Measurements from ENCODE around the gene PDE6D. TPM values are rescaled to one million over a fixed set of nuclear protein-coding genes. Genes with fewer than 3 reads are reported as not detected.

Gene PDE6D
- total and polyA plus RNA-seq, 2 of the 13 experiments (the other 11 are each of a cell fraction or from before 2014, with no cell fraction given) = 14.1 to 23.2 TPM

DNA sequence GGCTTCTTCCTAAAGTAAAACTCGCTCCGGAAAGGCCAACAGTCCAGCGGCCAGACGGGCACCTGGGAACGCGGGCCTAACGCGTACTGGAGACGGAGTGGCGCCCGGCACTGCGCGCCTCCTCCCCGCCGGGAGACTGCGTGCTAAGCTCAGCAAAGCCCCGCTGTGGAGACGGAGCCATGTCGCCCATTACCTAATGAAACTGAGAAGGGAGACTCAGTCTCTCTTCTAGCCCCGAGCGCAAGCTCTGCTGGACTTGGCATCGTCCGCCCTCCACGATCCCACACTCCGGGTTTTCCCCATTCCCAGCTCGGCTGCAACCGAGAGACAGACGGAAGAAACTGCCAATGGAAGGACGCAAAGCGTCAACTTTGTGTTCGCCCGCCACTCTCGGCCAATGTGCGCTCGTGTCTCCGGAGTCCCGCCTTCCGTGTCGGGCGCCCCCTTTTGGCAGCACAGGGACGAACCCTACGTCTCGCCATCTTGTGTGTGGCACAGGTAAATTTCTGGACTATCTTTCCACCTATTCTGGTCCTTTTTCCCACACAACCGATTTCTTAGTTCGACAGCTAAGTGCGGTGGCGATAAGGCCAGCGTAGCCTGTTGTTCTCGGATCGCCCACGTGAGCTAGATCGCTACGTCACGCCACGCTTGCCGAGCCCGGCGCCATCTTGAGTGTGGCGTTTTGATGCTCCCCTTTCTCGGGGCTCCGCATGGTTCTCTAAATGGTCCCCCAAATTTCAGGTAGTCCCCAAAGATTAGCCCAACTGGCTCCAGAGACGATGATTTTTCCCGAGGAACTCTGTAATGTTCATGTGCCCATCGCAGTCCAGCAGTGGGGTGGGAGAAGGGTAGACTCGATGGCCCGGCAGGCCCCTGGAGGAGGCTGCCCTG lies 74.1 kb downstream of the PDE6D start (continued):
- TF ChIP-seq, protein P1, sequence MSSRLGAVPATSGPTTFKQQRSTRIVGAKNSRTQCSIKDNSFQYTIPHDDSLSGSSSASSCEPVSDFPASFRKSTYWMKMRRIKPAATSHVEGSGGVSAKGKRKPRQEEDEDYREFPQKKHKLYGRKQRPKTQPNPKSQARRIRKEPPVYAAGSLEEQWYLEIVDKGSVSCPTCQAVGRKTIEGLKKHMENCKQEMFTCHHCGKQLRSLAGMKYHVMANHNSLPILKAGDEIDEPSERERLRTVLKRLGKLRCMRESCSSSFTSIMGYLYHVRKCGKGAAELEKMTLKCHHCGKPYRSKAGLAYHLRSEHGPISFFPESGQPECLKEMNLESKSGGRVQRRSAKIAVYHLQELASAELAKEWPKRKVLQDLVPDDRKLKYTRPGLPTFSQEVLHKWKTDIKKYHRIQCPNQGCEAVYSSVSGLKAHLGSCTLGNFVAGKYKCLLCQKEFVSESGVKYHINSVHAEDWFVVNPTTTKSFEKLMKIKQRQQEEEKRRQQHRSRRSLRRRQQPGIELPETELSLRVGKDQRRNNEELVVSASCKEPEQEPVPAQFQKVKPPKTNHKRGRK (CRISPR knock-in tag; IDR thresholded peaks at IDR 0.05) = no peak
- peak; percentile 72 for TF ChIP-seq PHF20 (CRISPR knock-in tag; IDR thresholded peaks at IDR 0.05)
- peak; percentile 14; the same call in 1 of the 2 replicates for TF ChIP-seq CEBPG (CRISPR knock-in tag; IDR thresholded peaks at IDR 0.05)
- peak; percentile 93; the same call in 1 of the 2 replicates for TF ChIP-seq ZNF724P (CRISPR knock-in tag; IDR thresholded peaks at IDR 0.05; ENCODE audit: borderline replicate concordance)
- TF ChIP-seq, protein P2, sequence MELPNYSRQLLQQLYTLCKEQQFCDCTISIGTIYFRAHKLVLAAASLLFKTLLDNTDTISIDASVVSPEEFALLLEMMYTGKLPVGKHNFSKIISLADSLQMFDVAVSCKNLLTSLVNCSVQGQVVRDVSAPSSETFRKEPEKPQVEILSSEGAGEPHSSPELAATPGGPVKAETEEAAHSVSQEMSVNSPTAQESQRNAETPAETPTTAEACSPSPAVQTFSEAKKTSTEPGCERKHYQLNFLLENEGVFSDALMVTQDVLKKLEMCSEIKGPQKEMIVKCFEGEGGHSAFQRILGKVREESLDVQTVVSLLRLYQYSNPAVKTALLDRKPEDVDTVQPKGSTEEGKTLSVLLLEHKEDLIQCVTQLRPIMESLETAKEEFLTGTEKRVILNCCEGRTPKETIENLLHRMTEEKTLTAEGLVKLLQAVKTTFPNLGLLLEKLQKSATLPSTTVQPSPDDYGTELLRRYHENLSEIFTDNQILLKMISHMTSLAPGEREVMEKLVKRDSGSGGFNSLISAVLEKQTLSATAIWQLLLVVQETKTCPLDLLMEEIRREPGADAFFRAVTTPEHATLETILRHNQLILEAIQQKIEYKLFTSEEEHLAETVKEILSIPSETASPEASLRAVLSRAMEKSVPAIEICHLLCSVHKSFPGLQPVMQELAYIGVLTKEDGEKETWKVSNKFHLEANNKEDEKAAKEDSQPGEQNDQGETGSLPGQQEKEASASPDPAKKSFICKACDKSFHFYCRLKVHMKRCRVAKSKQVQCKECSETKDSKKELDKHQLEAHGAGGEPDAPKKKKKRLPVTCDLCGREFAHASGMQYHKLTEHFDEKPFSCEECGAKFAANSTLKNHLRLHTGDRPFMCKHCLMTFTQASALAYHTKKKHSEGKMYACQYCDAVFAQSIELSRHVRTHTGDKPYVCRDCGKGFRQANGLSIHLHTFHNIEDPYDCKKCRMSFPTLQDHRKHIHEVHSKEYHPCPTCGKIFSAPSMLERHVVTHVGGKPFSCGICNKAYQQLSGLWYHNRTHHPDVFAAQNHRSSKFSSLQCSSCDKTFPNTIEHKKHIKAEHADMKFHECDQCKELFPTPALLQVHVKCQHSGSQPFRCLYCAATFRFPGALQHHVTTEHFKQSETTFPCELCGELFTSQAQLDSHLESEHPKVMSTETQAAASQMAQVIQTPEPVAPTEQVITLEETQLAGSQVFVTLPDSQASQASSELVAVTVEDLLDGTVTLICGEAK (IDR thresholded peaks at IDR 0.05) = no peak
- TF ChIP-seq, protein P2 (CRISPR knock-in tag; IDR thresholded peaks at IDR 0.05) = no peak
- TF ChIP-seq HOXD1 (CRISPR knock-in tag; IDR thresholded peaks at IDR 0.05) = no peak; the same call in 1 of the 2 replicates
- peak; percentile 58; the same call in 1 of the 2 replicates for TF ChIP-seq MIXL1 (CRISPR knock-in tag; IDR thresholded peaks at IDR 0.05)
- 0 out of 2 replicates have a peak, but pooled peaks have one; percentile 46 for TF ChIP-seq REL (CRISPR knock-in tag; conservative IDR thresholded peaks at IDR 0.05)
- peak; percentile 76; the same call in 1 of the 2 replicates for TF ChIP-seq PHF21A (CRISPR knock-in tag; IDR thresholded peaks at IDR 0.05)
- 0 out of 2 replicates have a peak, but pooled peaks have one; percentile 29 for TF ChIP-seq ZNF264 (CRISPR knock-in tag; IDR thresholded peaks at IDR 0.05)
- no peak for TF ChIP-seq ZBTB8A (CRISPR knock-in tag; IDR thresholded peaks at IDR 0.05; ENCODE audit: borderline replicate concordance, low read depth)
- peak; percentile 55; the same call in 1 of the 2 replicates for TF ChIP-seq ZNF124 (CRISPR knock-in tag; IDR thresholded peaks at IDR 0.05)
